Heart right ventricle (tissue), 16 donors: ENCODE results near the gene ELMO3. TPM values are rescaled to one million over a fixed set of nuclear protein-coding genes. Genes with fewer than 3 reads are reported as not detected.

Source experiments
- ATAC-seq, 8 donors: fragments of 200-7000 bp; cut with Tn5 transposase; one replicate each; pipeline ENCODE4 v1.9.1; 2020; ENCODE audit warnings: mild to moderate bottlenecking in 8 of 8, moderate library complexity in 8 of 8, moderate number of reproducible peaks in 1 of 8
- DNase-seq, 2 donors: peaks; one replicate each; pipeline ENCODE4 v3.0.0-alpha.2; 2020
- H3K27ac ChIP-seq, 10 donors: fragments of 200-600 bp; sonication (generic) in 2 of 10; one replicate each; pipeline versions ENCODE4 v1.5.0 to v1.8.0; 2020 to 2022; ENCODE audit warnings: mild to moderate bottlenecking in 3 of 10
- H3K27me3 ChIP-seq, 7 donors: fragments of 200-600 bp; one replicate each; pipeline ENCODE4 v1.8.0; 2021 to 2022; ENCODE audit warnings: mild to moderate bottlenecking in 2 of 7
- H3K36me3 ChIP-seq, 9 donors: fragments of 200-600 bp; sonication (generic) in 1 of 9; one replicate each; pipeline versions ENCODE4 v1.5.0 to v1.8.0; 2020 to 2022; ENCODE audit warnings: mild to moderate bottlenecking in 2 of 9
- H3K4me1 ChIP-seq, 9 donors: fragments of 200-600 bp; sonication (generic) in 1 of 9; one replicate each; pipeline versions ENCODE4 v1.5.0 to v1.8.0; 2020 to 2022; ENCODE audit warnings: mild to moderate bottlenecking in 4 of 9
- H3K4me3 ChIP-seq, 10 donors: fragments of 200-600 bp; sonication (generic) in 2 of 10; one replicate each; pipeline versions ENCODE4 v1.5.0 to v1.8.0; 2020 to 2022; ENCODE audit warnings: mild to moderate bottlenecking in 7 of 10, moderate library complexity in 2 of 10
- H3K9me3 ChIP-seq, 11 donors: fragments of 200-600 bp in 10 of 11; sonication (generic) in 2 of 11; one replicate each; pipeline versions ENCODE4 v1.5.0 to v1.8.0; 2013 to 2022; ENCODE audit warnings: mild to moderate bottlenecking in 2 of 11, control low read depth in 1 of 11, moderate library complexity in 1 of 11
- WGBS, 2 donors: extraction: QIAGEN DNeasy Blood & Tissue Kit; methylation state at CpG; one replicate each; pipeline ENCODE4 v1.1.7; 2013; ENCODE audit warnings: inconsistent platforms in 1 of 2; 5-methylcytosine and 5-hydroxymethylcytosine counted together
- intact Hi-C, 10 donors: fragments of 100-400 bp; cut with DNase I; formaldehyde crosslinking; loops; one replicate each; pipeline versions ENCODE4 v1.11.1 to v1.14.2; 2022
- polyA plus RNA-seq, 2 donors: library from polyadenylated mRNA; stranded (reverse); fragments of 200-250 nt; gene quantifications; one replicate each; pipeline ENCODE4 v1.2.3, GENCODE V29; 2013
- total RNA-seq, 10 donors: library from RNA; stranded (reverse); fragmentation: NEBNext Ultra II Directional in 3 of 10; extraction: Animal tissue kit (Norgen Biotek cat#: 25700) in 3 of 10; gene quantifications; one replicate each; pipeline versions ENCODE4 v1.2.1 to v1.2.4, GENCODE V29; 2021 to 2023
- TF ChIP-seq, protein P1 (sequence below), 9 donors: fragments of 200-600 bp; sonication (generic) in 2 of 9; IDR thresholded peaks; one replicate each; pipeline versions ENCODE4 v1.5.0 to v1.8.0; 2021 to 2022; ENCODE audit warnings: antibody characterized with exemption in 9 of 9, mild to moderate bottlenecking in 5 of 9, moderate library complexity in 1 of 9
- donor health status: Arrhythmogenic right ventricular cardiomyopathy.
- donor health status: ischemic (EF 13 %, LVEDD 7.1; RV severe dilation, severe dysfunction).
- donor health status: healthy with polysubstance abuse.
- donor health status: DM: no; HTN: yes; CAD: no.
- donor health status: DM: no; HTN: no; CAD: no.
- donor health status: ischemic (EF 25% LVEDD 6.9; RV normal size, moderate dysfunction).
- donor health status: ischemic (EF 25% LVEDD 5.7; RV mildly dilated, moderate dysfunction).
- donor health status: healthy.
- donor health status: DM: yes; HTN: yes; CAD: no.
- donor health status: Ischemic cardiomyopathy.
- donor health status: ischemic (EF 35%, LVEDD 5.7; RV mildly dilated, moderate dysfunction).
- donor health status: nonischemic (EF 11% LVEDD 7.7; RV severe dilation, severe dysfunction).
- donor health status: DM: yes; HTN: yes; CAD: no.
- donor health status: PGD.
- donor health status: ischemic (EF 29% LVEDD 5.4; RV normal size, mild dysfunction).
- donor health status: nonischemic (EF 23%, LVEDD 6.1; RV moderate dilation, normal function).

Gene ELMO3
- total and polyA plus RNA-seq, 12 donors = 0.19 to 1.9 (median 0.46) TPM

DNA sequence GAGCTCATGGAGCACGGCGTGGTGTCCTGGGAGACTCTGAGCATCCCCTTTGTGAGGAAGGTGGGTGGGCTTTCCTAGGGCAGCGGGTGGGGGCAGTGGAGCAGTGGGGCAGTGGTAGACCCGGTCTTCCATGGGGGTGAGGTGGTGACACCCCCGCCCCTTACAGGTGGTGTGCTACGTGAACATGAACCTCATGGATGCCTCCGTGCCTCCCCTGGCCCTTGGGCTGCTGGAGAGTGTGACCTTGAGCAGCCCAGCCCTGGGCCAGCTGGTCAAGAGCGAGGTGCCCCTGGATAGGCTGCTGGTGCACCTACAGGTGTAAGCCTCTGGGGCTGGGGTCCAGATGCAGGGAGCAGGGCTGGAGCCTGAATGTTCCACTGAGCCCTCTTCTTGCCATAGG is 1.6 kb downstream of the ELMO3 start:
- WGBS, 2 donors = 87 to 94% methylated on average over 8 of the region's 8 CpGs
- DNase-seq = no peak
- Histone ChIP-seq H3K27me3 (no peaks in the 10 kb centered on the region), H3K9me3 (no peaks in the 10 kb centered on the region), H3K36me3 (peaks cover 3 to 87% (median 30%) of the 10 kb centered on the region in 9 donors), H3K27ac (no peak overlapping the region), H3K4me1 (peaks cover 0 to 28% (median 11%) of the 10 kb centered on the region in 9 donors), H3K4me3 (no peak overlapping the region)
- no peak for ATAC-seq
- TF ChIP-seq, protein P1, sequence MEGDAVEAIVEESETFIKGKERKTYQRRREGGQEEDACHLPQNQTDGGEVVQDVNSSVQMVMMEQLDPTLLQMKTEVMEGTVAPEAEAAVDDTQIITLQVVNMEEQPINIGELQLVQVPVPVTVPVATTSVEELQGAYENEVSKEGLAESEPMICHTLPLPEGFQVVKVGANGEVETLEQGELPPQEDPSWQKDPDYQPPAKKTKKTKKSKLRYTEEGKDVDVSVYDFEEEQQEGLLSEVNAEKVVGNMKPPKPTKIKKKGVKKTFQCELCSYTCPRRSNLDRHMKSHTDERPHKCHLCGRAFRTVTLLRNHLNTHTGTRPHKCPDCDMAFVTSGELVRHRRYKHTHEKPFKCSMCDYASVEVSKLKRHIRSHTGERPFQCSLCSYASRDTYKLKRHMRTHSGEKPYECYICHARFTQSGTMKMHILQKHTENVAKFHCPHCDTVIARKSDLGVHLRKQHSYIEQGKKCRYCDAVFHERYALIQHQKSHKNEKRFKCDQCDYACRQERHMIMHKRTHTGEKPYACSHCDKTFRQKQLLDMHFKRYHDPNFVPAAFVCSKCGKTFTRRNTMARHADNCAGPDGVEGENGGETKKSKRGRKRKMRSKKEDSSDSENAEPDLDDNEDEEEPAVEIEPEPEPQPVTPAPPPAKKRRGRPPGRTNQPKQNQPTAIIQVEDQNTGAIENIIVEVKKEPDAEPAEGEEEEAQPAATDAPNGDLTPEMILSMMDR (IDR thresholded peaks at IDR 0.05) = no peak
- intact Hi-C loops = no loop called here

DNA sequence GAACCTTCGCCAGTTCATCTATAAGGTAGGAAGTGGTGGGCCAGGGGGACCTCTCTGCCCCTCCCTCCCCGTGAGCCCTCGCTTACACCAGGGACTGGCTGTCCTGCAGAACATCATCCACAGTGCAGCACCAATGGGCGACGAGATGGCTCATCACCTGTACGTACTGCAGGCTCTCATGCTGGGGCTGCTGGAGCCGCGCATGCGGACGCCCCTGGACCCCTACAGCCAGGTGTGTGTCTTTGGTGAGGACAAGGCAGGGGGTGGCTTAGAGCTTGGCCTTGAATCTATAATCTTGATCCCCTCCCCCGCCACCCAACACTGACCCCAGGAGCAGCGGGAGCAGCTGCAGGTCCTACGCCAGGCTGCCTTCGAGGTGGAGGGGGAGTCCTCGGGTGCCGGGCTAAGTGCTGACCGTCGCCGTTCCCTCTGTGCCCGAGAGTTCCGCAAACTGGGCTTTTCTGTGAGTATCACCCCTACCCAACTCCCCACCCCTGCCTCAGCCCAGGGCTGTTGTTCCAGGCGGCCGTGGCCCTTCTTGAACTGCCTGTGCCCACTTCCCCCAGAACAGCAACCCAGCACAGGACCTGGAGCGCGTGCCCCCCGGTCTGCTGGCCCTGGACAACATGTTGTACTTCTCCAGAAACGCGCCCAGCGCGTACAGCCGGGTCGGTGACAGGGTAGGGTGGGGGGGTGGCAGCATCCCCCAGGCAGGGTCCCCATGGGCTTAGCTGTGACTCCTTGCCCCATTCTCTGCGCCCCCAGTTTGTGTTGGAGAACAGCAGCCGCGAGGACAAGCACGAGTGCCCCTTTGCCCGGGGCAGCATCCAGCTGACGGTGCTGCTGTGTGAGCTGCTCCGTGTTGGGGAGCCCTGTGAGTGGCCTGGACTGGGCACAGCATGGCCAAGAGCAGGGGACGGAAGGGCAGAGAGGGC is 2.7 kb downstream of the ELMO3 start:
- TF ChIP-seq, protein P1 (IDR thresholded peaks at IDR 0.05) = no peak
- intact Hi-C loops = no loop called here
- no peak overlapping the region for H3K27ac ChIP-seq
- ATAC-seq = no peak
- no peak overlapping the region for H3K4me3 ChIP-seq
- H3K9me3 ChIP-seq = no peaks in the 10 kb centered on the region
- peaks cover 0 to 24% (median 11%) of the 10 kb centered on the region in 9 donors for H3K4me1 ChIP-seq
- H3K36me3 ChIP-seq = peaks cover 0 to 78% (median 18%) of the 10 kb centered on the region in 9 donors
- no peak for DNase-seq
- no peaks in the 10 kb centered on the region for H3K27me3 ChIP-seq
- 94% methylated on average over 40 of the region's 40 CpGs for WGBS, 2 donors

DNA sequence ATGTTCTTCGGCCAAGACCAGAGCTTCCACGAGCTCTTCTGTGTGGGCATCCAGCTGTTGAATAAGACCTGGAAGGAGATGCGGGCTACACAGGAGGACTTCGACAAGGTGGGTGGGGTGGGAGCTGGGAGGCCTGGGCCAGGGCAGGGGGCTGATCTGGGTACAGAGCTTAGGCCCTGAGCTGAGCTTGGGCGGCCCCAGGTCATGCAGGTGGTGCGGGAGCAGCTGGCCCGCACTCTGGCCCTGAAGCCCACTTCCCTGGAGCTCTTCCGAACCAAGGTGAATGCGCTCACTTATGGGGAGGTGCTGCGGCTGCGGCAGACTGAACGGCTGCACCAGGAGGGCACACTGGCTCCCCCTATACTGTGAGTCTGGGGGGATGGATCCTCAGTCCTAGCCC is 3.5 kb downstream of the ELMO3 start:
- 95 to 96% methylated on average over 12 of the region's 12 CpGs for WGBS, 2 donors
- peaks cover 0 to 23% (median 11%) of the 10 kb centered on the region in 9 donors for H3K4me1 ChIP-seq
- H3K36me3 ChIP-seq = peaks cover 0 to 77% (median 11%) of the 10 kb centered on the region in 9 donors
- H3K4me3 ChIP-seq = no peak overlapping the region
- TF ChIP-seq, protein P1 (IDR thresholded peaks at IDR 0.05) = no peak
- no peak for ATAC-seq
- no peaks in the 10 kb centered on the region for H3K27me3 ChIP-seq
- intact Hi-C loops = no loop called here
- no peak for DNase-seq
- H3K27ac ChIP-seq = no peak overlapping the region
- no peaks in the 10 kb centered on the region for H3K9me3 ChIP-seq

DNA sequence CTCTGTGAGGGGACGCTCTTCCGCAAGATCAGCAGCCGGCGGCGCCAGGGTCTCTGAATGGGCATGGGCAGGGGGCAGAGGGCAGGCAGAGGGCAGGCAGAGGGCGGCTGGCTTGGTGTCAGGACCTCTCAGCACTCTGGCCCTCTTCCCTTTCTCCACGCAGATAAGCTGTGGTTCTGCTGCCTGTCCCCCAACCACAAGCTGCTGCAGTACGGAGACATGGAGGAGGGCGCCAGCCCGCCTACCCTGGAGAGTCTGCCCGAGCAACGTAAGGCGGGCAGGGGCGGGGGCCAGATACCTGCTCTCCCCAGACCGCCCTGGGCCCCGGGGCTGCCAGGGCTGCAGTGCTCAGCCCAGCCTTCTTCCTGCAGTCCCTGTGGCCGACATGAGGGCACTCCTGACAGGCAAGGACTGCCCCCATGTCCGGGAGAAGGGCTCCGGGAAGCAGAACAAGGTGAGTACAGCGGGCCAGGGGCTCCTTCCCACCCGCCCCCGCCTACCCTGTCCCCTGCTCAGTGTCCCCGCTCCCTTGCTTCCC is 4.1 kb downstream of the ELMO3 start:
- no peak for DNase-seq
- no peak overlapping the region for H3K27ac ChIP-seq
- intact Hi-C loops = no loop called here
- no peak overlapping the region for H3K4me3 ChIP-seq
- WGBS, 2 donors = 87 to 93% methylated on average over 23 of the region's 23 CpGs
- H3K27me3 ChIP-seq = no peaks in the 10 kb centered on the region
- H3K9me3 ChIP-seq = no peaks in the 10 kb centered on the region
- H3K36me3 ChIP-seq = peaks cover 0 to 77% (median 5%) of the 10 kb centered on the region in 9 donors
- TF ChIP-seq, protein P1 (IDR thresholded peaks at IDR 0.05) = no peak
- no peak for ATAC-seq
- H3K4me1 ChIP-seq = peaks cover 0 to 17% (median 11%) of the 10 kb centered on the region in 9 donors
